Peyer's patch (tissue), 4 donors: ENCODE measurements around the gene PGAP3.

Source experiments
- CTCF ChIP-seq, 6 experiments: fragments of 450-650 bp in 4 of 6; fragments of 200-600 bp in 2 of 6; sonication (generic) in 1 of 6; IDR thresholded peaks; one replicate each; pipeline ENCODE4 v1.5.1; 2017 to 2019; ENCODE audit warnings: antibody characterized with exemption in 6 of 6, mild to moderate bottlenecking in 3 of 6, moderate library complexity in 1 of 6
- POLR2A ChIP-seq, 2 donors: fragments of 450-650 bp; IDR thresholded peaks; one replicate each; pipeline ENCODE4 v1.5.1; 2017; ENCODE audit warnings: antibody characterized with exemption in 2 of 2, mild to moderate bottlenecking in 2 of 2, moderate library complexity in 2 of 2

- TF ChIP-seq CTCF (IDR thresholded peaks at IDR 0.05) (no peak), POLR2A (IDR thresholded peaks at IDR 0.05) (no peak)
Measured at GRCh38 chr17:39660397-39661385, 27.2 kb downstream of the PGAP3 start.
